Neural progenitor cell (in vitro differentiated cells): ENCODE results near the gene FAM120A.

Source experiments
- CTCF ChIP-seq: fragments of 200-600 bp; sonication (generic); IDR thresholded peaks from 2 replicates; pipeline ENCODE4 v1.5.1; 2017; ENCODE audit warnings: antibody characterized with exemption, mild to moderate bottlenecking
- EZH2 ChIP-seq: fragments of 200-600 bp; sonication (generic); IDR thresholded peaks from 2 replicates; pipeline ENCODE4 v1.6.1; 2017; ENCODE audit warnings: antibody characterized with exemption, mild to moderate bottlenecking, moderate library complexity
- EZH2phosphoT487 ChIP-seq: fragments of 200-600 bp; sonication (generic); IDR thresholded peaks from 2 replicates; pipeline ENCODE4 v1.6.1; 2017; ENCODE audit warnings: antibody characterized with exemption

GRCh38 chr9:93461414-93461743, 9.9 kb downstream of the FAM120A start:
- TF ChIP-seq CTCF = no peak
- TF ChIP-seq EZH2 = no peak
- TF ChIP-seq EZH2phosphoT487 = no peak
